NCI-H1092 treated with DMSO at 0.1 percent for 48 hours (cell line): ENCODE measurements around the gene LAMC3.

Experiments
- DNase-seq: peaks from one replicate; lab custom pipeline; 2025; lab: John Stamatoyannopoulos, UW

The LAMC3 gene

DNA sequence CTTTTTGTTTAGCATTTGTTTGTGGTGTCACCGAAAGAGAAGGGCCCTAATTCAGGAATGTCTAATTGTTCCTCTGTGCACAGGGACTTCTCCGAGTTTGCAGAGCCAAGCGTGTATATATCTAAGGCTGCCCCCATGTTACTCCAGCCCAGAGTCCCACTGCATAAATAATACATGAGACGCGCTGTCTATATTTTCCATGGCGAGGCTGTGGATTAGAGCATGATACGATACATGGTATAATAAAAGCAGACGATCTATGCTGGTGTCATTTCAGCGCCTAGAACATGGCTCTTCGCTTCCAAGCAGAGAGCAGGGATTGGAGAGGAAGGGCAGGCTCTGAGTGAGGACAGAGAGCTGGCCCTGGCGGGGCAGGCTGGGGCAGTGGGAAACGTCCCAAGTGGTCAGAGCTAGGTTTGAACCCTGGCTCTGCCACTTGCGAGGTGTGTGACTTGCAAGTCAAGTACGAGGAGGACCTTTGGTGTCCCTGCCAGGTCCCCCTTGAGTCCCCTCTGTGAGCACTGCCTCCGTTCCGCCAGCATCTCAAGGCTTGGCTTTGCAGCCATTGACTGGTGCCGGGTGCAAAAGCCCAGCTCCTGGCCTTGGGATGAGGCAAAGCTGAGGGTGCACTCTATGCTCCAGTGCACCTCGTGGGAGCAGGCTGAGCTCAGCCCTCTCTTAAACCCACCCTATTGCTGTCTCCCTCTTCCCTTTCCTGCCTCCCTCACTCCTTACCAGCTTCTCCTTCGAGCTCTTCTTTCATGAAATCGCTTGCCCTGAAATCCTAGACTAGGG lies 29.2 kb upstream of the LAMC3 start:
- DNase-seq = no peak

- DNase-seq = no peak
Measured at GRCh38 chr9:130980526-130980925, 28.4 kb upstream of the LAMC3 start.

DNA sequence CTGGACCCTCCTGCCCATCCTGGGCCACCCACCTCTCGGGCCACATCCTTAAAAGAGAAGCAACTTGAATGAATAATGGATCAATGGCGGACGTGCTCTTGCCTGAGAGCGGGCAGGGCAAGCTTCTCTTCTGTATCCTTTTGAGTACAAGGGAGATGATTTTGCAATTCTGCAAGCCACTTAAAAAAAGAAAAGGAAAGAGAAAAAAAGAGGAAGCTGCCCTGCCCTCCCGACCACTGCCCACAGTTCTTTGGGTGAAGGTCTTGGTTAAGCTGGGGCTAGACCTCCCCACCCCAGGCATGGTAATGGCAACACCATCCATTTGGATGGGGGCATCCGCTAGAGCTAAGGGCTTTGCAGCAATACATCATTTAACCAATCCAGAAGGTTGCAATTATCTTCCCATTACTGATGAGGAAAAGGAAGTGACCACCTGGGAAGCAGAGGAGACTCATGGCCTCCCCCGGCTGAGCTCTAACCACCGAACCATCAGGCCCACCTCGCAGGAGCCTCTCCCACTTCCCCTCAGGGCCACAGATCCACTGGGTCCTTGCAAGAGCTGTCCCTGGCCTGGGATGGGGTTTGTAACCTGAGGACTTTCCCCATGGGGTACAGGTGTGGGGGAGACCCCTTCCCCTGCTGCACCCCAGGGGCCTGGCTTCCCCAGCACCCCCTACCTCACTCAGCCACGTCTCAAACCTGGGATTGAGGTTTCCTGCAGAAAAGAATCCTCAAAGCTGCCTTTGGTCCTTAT lies 27.8 kb upstream of the LAMC3 start:
- no peak for DNase-seq

DNA sequence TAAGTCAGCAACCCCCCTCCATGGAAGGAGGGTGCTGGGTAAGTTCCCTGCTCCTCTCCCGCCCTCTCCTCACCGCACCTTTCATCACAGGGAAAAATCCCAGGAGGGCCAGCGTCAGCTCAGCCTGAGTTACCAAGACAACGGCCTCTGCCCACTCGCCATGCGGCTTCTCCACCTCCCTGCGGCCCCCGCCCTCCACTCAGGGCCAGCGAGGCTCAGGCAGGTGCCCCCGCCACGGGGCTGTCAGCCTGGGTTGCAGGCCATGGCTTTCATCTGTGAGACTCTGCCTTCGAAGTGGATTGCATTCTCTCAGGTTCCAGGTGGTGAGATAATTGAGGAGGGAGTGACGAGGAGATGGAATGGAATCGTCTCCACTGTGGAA lies 27.2 kb upstream of the LAMC3 start:
- no peak for DNase-seq

DNA sequence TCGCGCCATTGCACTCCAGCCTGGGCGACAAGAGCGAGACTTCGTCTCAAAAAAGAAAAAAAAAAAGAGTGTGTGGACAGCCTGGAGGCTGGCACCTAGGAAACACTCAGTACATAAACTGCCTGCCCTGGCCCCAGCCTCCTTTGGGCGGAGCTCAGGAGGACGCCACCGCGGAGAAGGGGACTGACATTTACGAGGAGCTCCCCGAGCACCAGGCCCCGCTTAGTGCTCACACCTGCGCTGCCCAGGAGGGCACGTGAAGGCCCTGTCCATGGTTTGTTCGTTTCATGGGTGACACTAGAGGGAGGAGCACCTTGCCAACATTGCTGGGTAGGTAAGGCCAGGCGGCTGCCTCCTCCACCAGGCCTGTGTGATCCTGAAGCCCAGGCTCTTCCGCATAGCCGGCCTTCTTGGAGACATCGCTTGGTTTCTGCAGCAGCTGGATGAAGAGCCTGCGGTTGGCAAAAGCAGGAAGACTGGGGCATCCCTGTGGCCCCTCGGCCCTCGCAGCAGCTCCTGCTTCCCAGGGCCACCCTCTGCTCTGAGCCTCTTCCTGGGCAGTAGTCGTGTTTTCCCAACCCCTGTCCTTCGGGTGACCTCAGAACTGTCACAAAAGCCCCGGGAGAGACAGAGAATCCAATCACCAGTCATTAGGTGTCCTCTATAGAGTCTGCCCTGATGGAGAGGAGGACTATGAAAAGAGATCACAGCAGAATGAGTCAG lies 26.2 kb upstream of the LAMC3 start:
- DNase-seq = no peak

GRCh38 chr9:130983359-130983670 lies 25.7 kb upstream of the LAMC3 start:
- no peak for DNase-seq

DNA sequence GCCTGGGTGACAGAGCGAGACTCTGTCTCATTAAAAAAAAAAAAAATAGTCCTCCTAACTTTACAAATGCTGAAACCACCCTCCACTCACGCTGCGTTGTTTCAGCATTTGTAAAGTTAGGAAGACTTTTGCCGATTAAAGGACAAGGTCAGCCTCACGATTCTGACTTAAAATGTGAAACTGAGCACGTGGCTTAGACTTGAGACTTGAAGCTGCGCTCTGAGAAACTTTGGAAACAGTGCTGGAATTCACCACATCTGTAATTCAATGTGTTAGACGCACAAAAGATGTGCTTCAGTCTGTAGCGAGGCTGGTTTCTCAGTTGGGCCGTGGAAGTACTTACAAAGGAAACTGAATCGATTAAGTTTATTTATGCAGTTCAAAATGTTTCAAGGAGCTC lies 25.0 kb upstream of the LAMC3 start:
- DNase-seq = no peak

- no peak for DNase-seq
Measured at GRCh38 chr9:130984521-130984920, 24.5 kb upstream of the LAMC3 start.

- no peak for DNase-seq
Measured at GRCh38 chr9:130985029-130985428, 23.9 kb upstream of the LAMC3 start.

DNA sequence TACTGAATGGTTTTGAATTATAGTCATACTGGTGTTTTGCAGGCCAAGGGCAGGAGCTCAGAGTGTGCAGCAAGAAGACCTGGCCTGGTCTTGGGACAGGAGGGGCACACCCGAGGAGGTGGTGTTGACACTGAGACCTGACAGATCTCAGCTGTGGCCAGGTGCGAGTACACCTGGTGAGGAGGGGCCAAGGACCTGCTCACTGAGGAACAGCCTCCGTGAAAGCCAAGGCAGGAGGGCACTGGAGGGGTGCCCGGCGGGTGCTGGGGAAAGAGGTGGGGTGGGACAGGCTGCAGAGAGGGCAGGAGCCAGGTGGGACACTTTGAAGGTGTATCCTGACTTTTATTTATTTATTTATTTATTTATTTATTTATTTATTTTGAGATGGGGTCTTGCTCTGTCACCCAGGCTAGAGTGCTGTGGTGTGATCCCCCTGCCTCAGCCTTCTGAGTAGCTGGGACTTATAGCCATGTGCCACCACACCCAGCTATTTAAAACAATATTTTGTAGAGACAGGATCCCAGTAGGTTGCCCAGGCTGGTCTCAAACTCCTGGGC lies 23.3 kb upstream of the LAMC3 start:
- DNase-seq = no peak

- no peak for DNase-seq
Measured at GRCh38 chr9:130986356-130986965, 22.5 kb upstream of the LAMC3 start.

- DNase-seq = no peak
Measured at GRCh38 chr9:130987054-130987453, 21.9 kb upstream of the LAMC3 start.

DNA sequence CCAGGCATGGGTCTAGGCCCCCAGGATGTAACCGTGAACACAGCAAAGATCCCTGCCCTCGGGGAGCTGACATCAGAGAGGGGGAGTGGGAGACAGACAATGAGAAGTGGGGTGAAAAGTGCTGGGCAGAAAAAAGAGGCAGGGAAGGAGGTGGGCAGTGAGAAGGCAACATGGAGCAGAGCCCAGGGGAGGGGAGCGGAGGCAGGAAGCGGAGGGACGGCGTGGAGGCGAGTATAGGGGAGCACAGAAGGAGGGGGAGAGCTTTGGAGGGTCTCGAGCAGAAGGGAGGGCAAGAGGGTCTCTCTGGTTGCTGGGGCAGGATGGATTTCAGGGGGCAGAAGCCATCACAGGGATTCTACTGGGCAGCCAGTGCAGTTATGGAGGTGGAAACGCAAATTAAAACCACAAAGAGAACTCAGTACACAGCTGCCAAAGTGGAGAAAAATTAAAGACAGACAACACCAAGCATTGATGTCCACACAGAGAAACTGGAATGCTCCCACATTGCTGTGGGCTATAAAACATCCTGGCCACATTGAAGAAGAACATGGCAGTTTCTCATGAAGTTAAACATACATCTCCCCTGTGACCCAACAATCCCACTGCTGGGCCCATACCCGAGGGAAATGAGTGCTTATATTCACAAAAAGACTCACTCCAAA lies 21.1 kb upstream of the LAMC3 start:
- no peak for DNase-seq

DNA sequence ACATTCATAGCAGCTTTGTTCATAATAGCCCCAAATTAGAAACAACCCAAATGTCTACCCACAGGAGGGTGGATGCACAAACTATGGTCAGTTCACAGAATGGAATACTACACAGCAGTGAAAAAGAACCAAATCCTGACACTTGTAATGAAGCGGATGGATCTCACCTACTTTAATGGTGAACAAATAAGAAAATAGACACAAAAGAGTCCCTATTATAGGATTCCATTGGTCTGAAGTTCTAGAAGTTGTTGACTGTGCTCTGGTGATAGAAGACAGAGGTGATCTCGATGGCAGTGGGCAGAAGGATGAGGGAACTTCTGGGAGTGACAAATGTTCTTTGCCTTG lies 20.6 kb upstream of the LAMC3 start:
- DNase-seq = no peak

GRCh38 chr9:130988905-130989304 lies 20.1 kb upstream of the LAMC3 start:
- no peak for DNase-seq

- DNase-seq = no peak
Measured at GRCh38 chr9:130989391-130989790, 19.6 kb upstream of the LAMC3 start.

DNA sequence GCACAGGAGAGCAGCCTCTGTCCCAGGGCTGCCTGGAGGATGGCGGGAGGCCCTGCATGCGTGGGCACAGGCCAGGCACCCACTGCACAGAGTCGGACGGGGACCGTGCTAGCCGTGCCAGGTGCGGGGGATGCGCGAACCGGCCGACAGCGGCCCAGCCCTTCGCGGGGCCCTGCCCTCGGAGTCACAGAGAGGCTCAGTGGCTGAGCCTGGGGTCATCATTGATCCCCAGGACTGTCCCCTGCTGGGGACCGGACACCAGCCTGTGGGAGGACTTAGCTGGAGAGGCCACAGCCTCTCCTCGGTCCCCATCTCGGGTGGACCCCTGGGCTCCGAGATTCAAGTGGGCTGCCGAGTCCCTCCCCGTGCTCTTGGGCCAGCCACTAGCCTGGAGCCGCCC lies 19.1 kb upstream of the LAMC3 start:
- no peak for DNase-seq

- DNase-seq = no peak
Measured at GRCh38 chr9:130990306-130990977, 18.5 kb upstream of the LAMC3 start.

DNA sequence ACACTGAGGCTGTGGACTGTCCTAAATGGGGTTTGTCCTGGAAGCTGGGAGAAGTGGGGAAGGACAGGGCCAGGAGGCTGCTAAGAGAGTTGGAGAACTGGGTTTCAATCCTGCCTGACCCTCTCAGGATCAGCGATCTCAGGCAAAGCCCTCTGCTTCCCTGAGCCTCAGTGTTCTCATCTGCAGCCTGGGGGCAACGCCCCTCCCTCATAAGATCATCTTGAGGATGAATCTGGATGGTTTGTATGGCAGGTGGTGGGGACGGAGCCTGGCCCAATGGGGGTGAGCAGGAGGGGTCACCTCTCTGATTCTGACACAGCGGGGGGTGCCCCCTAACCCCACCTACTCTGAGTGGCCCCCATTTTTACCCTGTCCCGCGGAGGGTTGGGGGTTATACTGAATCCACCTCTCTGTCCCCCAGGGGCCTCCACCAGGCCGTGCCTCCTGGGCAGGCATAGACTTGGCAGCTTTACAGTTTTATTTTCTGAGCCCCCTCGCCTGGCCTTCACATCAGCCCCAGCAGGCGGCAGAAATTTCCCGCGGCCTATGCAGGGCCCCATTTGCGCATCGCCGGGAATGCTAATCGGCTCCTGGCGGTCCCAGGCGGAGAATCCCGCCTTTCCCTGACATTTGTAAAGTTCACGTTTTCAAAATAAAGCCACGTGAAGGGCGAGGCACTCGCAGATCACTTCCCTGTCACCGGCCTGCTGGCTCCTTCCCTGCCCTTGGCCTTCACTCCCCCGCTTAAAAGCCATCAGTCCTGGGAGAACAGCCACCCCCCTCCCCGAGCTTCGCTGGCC lies 17.8 kb upstream of the LAMC3 start:
- no peak for DNase-seq
